GM12864 (cell line): ENCODE results near the gene HIVEP2.

Experiments used
- DNase-seq: peaks from one replicate; pipeline ENCODE4 v3.0.0-alpha.2; 2011; ENCODE audit warnings: low read depth
- H3K4me3 ChIP-seq: 2 replicates; pipeline ENCODE4 v1.5.1; 2011; ENCODE audit warnings: mild to moderate bottlenecking, low read depth, low read length, control low read depth
- CTCF ChIP-seq: IDR thresholded peaks from 2 replicates; pipeline ENCODE4 v1.5.1; 2011; ENCODE audit warnings: low read depth, mild to moderate bottlenecking, moderate library complexity, low read length, control low read depth, inconsistent platforms; ENCODE audit errors: missing control alignments

HIVEP2 gene

GRCh38 chr6:142932889-142933288, 12.1 kb downstream of the HIVEP2 start:
- no peak overlapping the region; the same call in 1 of the 2 replicates for H3K4me3 ChIP-seq
- DNase-seq = peak; percentile 27
- no peak for TF ChIP-seq CTCF

- no peak for DNase-seq
- no peak overlapping the region for H3K4me3 ChIP-seq
- no peak for TF ChIP-seq CTCF
Observed at GRCh38 chr6:142929751-142930358, 15.1 kb downstream of the HIVEP2 start.

- DNase-seq = no peak
- no peak for TF ChIP-seq CTCF
- peak overlapping the region; percentile 74; the same call in 1 of the 2 replicates for H3K4me3 ChIP-seq
Observed at GRCh38 chr6:142927904-142928303, 17.1 kb downstream of the HIVEP2 start.

- DNase-seq = no peak
- H3K4me3 ChIP-seq = peak overlapping the region; percentile 74
- TF ChIP-seq CTCF = no peak
Observed at GRCh38 chr6:142927271-142927580, 17.8 kb downstream of the HIVEP2 start.

GRCh38 chr6:142926494-142927270, 18.3 kb downstream of the HIVEP2 start:
- TF ChIP-seq CTCF = no peak
- DNase-seq = peak; percentile 60
- peak overlapping the region; percentile 74 for H3K4me3 ChIP-seq

- H3K4me3 ChIP-seq = peak overlapping the region; percentile 74
- no peak for TF ChIP-seq CTCF
- DNase-seq = no peak
Observed at GRCh38 chr6:142926177-142926493, 18.8 kb downstream of the HIVEP2 start.

- TF ChIP-seq CTCF = no peak
- DNase-seq = no peak
- no peak overlapping the region for H3K4me3 ChIP-seq
Observed at GRCh38 chr6:142925575-142926110, 19.3 kb downstream of the HIVEP2 start.
